SK-N-SH (cell line): Measurements from ENCODE around the gene SELENOH. TPM values are rescaled to one million over a fixed set of nuclear protein-coding genes. Genes with fewer than 3 reads are reported as not detected.

Experiments used
- CTCF ChIA-PET: fragments of 300-600, 350-600 bp; formaldehyde crosslinking; extraction: SDS; loops from one replicate; lab custom pipeline; 2021; lab: Yijun Ruan, JAX
- POLR2A ChIA-PET: fragments of 350-600 bp; sonication (Branson Sonifier 250); formaldehyde crosslinking; extraction: SDS; loops from one replicate; lab custom pipeline; 2020; ENCODE audit warnings: antibody characterized with exemption, inconsistent platforms; lab: Yijun Ruan, JAX
- DNase-seq: peaks from one replicate; pipeline ENCODE4 v3.0.0; 2012
- H2AFZ ChIP-seq: fragments of 200-600 bp; sonication (generic); 2 replicates; pipeline ENCODE4 v1.8.1; 2016; ENCODE audit warnings: antibody characterized with exemption, mild to moderate bottlenecking, low read depth
- H3F3A ChIP-seq: fragments of 200-600 bp; sonication (generic); replicated peaks from 2 replicates; pipeline ENCODE3; 2016; ENCODE audit warnings: antibody characterized with exemption, mild to moderate bottlenecking; ENCODE audit not compliant: insufficient read depth
- H3K27ac ChIP-seq, 2 experiments: fragments of 200-500 bp in 1 of 2; fragments of 200-600 bp in 1 of 2; sonication (Bioruptor generic) in 1 of 2; sonication (generic), shearing (Covaris generic) in 1 of 2; 2 replicates each; pipeline versions ENCODE4 v1.5.1 to v1.6.1; 2014 to 2016; ENCODE audit warnings: low read depth in 2 of 2, inconsistent platforms in 1 of 2, low read length in 1 of 2, mild to moderate bottlenecking in 1 of 2, mixed read lengths in 1 of 2
- H3K27me3 ChIP-seq: fragments of 200-600 bp; sonication (generic), shearing (Covaris generic); 2 replicates; pipeline ENCODE4 v1.6.1; 2016; ENCODE audit warnings: mixed run types; ENCODE audit not compliant: insufficient read depth
- H3K36me3 ChIP-seq, 2 experiments: fragments of 200-500 bp in 1 of 2; fragments of 200-600 bp in 1 of 2; sonication (Bioruptor generic) in 1 of 2; sonication (generic) in 1 of 2; replicated peaks in 1 of 2; 2 replicates each; pipeline versions ENCODE3 to v1.5.1; 2014 to 2016; ENCODE audit warnings: low read length in 1 of 2, mild to moderate bottlenecking in 1 of 2; ENCODE audit not compliant: insufficient read depth in 2 of 2, control insufficient read depth in 1 of 2
- H3K4me1 ChIP-seq, 2 experiments: fragments of 200-500 bp in 1 of 2; fragments of 200-600 bp in 1 of 2; sonication (Bioruptor generic) in 1 of 2; sonication (generic), shearing (Covaris generic) in 1 of 2; 2 replicates each; pipeline versions ENCODE4 v1.5.1 to v1.6.1; 2014 to 2016; ENCODE audit warnings: low read depth in 1 of 2, low read length in 1 of 2, mixed run types in 1 of 2; ENCODE audit not compliant: insufficient read depth in 2 of 2, control insufficient read depth in 1 of 2
- H3K4me2 ChIP-seq: fragments of 200-600 bp; sonication (generic), shearing (Covaris generic); 2 replicates; pipeline ENCODE4 v1.6.1; 2017; ENCODE audit warnings: mixed run types
- H3K4me3 ChIP-seq, 2 experiments: fragments of 200-500 bp in 1 of 2; fragments of 200-600 bp in 1 of 2; sonication (Bioruptor generic) in 1 of 2; sonication (generic), shearing (Covaris generic) in 1 of 2; 2 replicates each; pipeline versions ENCODE4 v1.5.1 to v1.8.1; 2014 to 2016; ENCODE audit warnings: low read depth in 2 of 2, inconsistent platforms in 1 of 2, low read length in 1 of 2, mild to moderate bottlenecking in 1 of 2, mixed read lengths in 1 of 2, moderate library complexity in 1 of 2
- H3K79me2 ChIP-seq: fragments of 200-600 bp; sonication (generic); 2 replicates; pipeline ENCODE4 v1.8.1; 2017; ENCODE audit warnings: mild to moderate bottlenecking; ENCODE audit not compliant: insufficient read depth
- H3K9ac ChIP-seq: fragments of 200-600 bp; sonication (generic); 2 replicates; pipeline ENCODE4 v1.6.1; 2017; ENCODE audit warnings: mixed run types
- H3K9me2 ChIP-seq: fragments of 200-600 bp; sonication (generic); 2 replicates; pipeline ENCODE4 v1.6.1; 2017; ENCODE audit warnings: mixed run types
- H3K9me3 ChIP-seq: fragments of 200-600 bp; sonication (generic); 2 replicates; pipeline ENCODE4 v1.6.1; 2017; ENCODE audit warnings: mixed run types, mild to moderate bottlenecking, moderate library complexity
- H4K20me1 ChIP-seq: fragments of 200-600 bp; sonication (generic); 2 replicates; pipeline ENCODE4 v1.6.1; 2017; ENCODE audit warnings: mild to moderate bottlenecking, mixed run types; ENCODE audit not compliant: insufficient read depth
- CTCF ChIP-seq: fragments of 200-600 bp; sonication (generic); IDR thresholded peaks from 2 replicates; pipeline ENCODE4 v1.6.1; 2017; ENCODE audit warnings: antibody characterized with exemption, mild to moderate bottlenecking, moderate library complexity
- ELF1 ChIP-seq: IDR thresholded peaks from 2 replicates; pipeline ENCODE4 v1.4.0; 2012
- EP300 ChIP-seq, 2 experiments: IDR thresholded peaks; 2 replicates each; pipeline versions ENCODE4 v1.4.0 to v1.6.1; 2012; ENCODE audit warnings: borderline replicate concordance in 1 of 2, low read depth in 1 of 2, low read length in 1 of 2
- FOSL2 ChIP-seq: IDR thresholded peaks from 2 replicates; pipeline ENCODE4 v1.4.0; 2012; ENCODE audit warnings: low read depth, mild to moderate bottlenecking, moderate library complexity, borderline replicate concordance
- JUND ChIP-seq: IDR thresholded peaks from 2 replicates; pipeline ENCODE4 v1.4.0; 2012
- MAX ChIP-seq: IDR thresholded peaks from 2 replicates; pipeline ENCODE4 v1.4.0; 2012; ENCODE audit warnings: low read depth
- MEF2A ChIP-seq: IDR thresholded peaks from 2 replicates; pipeline ENCODE4 v1.4.0; 2012; ENCODE audit warnings: low read depth, borderline replicate concordance
- MXI1 ChIP-seq: IDR thresholded peaks from 2 replicates; pipeline ENCODE4 v1.6.1; 2012; ENCODE audit warnings: mild to moderate bottlenecking, low read depth, low read length, improper control_type of control experiment
- NFIC ChIP-seq: IDR thresholded peaks from 2 replicates; pipeline ENCODE4 v1.4.0; 2012; ENCODE audit warnings: borderline replicate concordance
- NRF1 ChIP-seq: IDR thresholded peaks from 2 replicates; pipeline ENCODE4 v1.6.1; 2012; ENCODE audit warnings: low read depth, mild to moderate bottlenecking, low read length
- PBX3 ChIP-seq: IDR thresholded peaks from 2 replicates; pipeline ENCODE4; 2012
- RFX5 ChIP-seq: IDR thresholded peaks from 2 replicates; pipeline ENCODE4 v1.6.1; 2012; ENCODE audit warnings: mild to moderate bottlenecking, improper control_type of control experiment, low read length
- RXRA ChIP-seq: IDR thresholded peaks from 2 replicates; pipeline ENCODE4 v1.4.0; 2012; ENCODE audit warnings: low read depth, mild to moderate bottlenecking, borderline replicate concordance
- TAF1 ChIP-seq: IDR thresholded peaks from 2 replicates; pipeline ENCODE4 v1.6.1; 2012; ENCODE audit warnings: low read depth, mild to moderate bottlenecking, low read length, moderate library complexity, borderline replicate concordance
- USF1 ChIP-seq: IDR thresholded peaks from 2 replicates; pipeline ENCODE4 v1.4.0; 2012; ENCODE audit warnings: low read depth, borderline replicate concordance
- YY1 ChIP-seq: IDR thresholded peaks from 2 replicates; pipeline ENCODE4 v1.4.0; 2012; ENCODE audit warnings: low read depth, mild to moderate bottlenecking
- ZBTB33 ChIP-seq: IDR thresholded peaks from 2 replicates; pipeline ENCODE4 v1.4.0; 2012; ENCODE audit warnings: low read depth, borderline replicate concordance
- WGBS: methylation state at CpG from one replicate; pipeline ENCODE4 v1.1.6; 2017; ENCODE audit warnings: low lambda C conversion rate; 5-methylcytosine and 5-hydroxymethylcytosine counted together
- polyA plus RNA-seq, 3 experiments: library from polyadenylated mRNA; depleted of rRNA; stranded (reverse); fragments of >200 nt; gene quantifications; 2 replicates each; pipeline ENCODE4 v1.2.3, GENCODE V29; 2012

Gene SELENOH
- polyA plus RNA-seq, 1 of the 3 experiments (the other 2 are of a cell fraction) = 333 TPM

GRCh38 chr11:57742087-57742452, 779 bp downstream of the SELENOH start:
- peaks cover 30 to 58% of the 10 kb centered on the region in 2 experiments for H3K36me3 ChIP-seq
- ChIA-PET CTCF (interaction anchor here (0.7 to 13.2 kb wide), 4 partner anchors 14 to 60 kb away, joined by 3 to 142 read pairs (median 6); partner anchors contain the start of gene CTNND1), POLR2A (interaction anchor here (0.5 to 1.6 kb wide), 7 partner anchors 12 to 444 kb away, joined by 3 to 17 read pairs (median 5); partner anchors contain the start of genes CTNND1, MED19 and TMX2)
- H3K27me3 ChIP-seq = no peaks in the 10 kb centered on the region
- H3K4me3 ChIP-seq = peak overlapping the region; percentile 90 to 98
- TF ChIP-seq MXI1 (no peak), ZBTB33 (no peak), USF1 (no peak), RFX5 (no peak), NFIC (no peak), EP300 (IDR thresholded peaks at IDR 0.05; ENCODE audit: borderline replicate concordance in 1 of 2, low read depth in 1 of 2, low read length in 1 of 2) (no peak), RXRA (no peak), TAF1 (no peak), ELF1 (no peak), YY1 (no peak), JUND (no peak), MEF2A (no peak), PBX3 (no peak)
- DNase-seq = no peak
- peaks cover 17% of the 10 kb centered on the region for H3F3A ChIP-seq
- H3K9ac ChIP-seq = peak overlapping the region; percentile 95
- H3K4me2 ChIP-seq = peak overlapping the region; percentile 97
- H3K79me2 ChIP-seq = peaks cover 30% of the 10 kb centered on the region
- no peaks in the 10 kb centered on the region for H3K9me2 ChIP-seq
- no peaks in the 10 kb centered on the region for H4K20me1 ChIP-seq
- peaks cover 0 to 7% of the 10 kb centered on the region in 2 experiments; a peak in 3 of 4 replicates for H3K4me1 ChIP-seq
- peak overlapping the region; percentile 54; the same call in 1 of the 2 replicates for H2AFZ ChIP-seq
- no peaks in the 10 kb centered on the region for H3K9me3 ChIP-seq
- 0% methylated on average over 10 of the region's 10 CpGs for WGBS
- H3K27ac ChIP-seq = peak overlapping the region; percentile 85 to 88

GRCh38 chr11:57744357-57744756, 3.1 kb downstream of the SELENOH start:
- WGBS = 80% methylated on average over 1 of the region's 2 CpGs
- H3K27ac ChIP-seq = no peak overlapping the region
- H3K9me3 ChIP-seq = no peaks in the 10 kb centered on the region
- H3K4me2 ChIP-seq = no peak overlapping the region
- H3K4me3 ChIP-seq = no peak overlapping the region
- no peak for TF ChIP-seq RFX5
- TF ChIP-seq EP300 (IDR thresholded peaks at IDR 0.05; ENCODE audit: borderline replicate concordance in 1 of 2, low read depth in 1 of 2, low read length in 1 of 2) = no peak
- no peak for TF ChIP-seq CTCF
- TF ChIP-seq NFIC = no peak
- TF ChIP-seq FOSL2 = no peak
- no peak for TF ChIP-seq JUND
- no peak for TF ChIP-seq MXI1
- TF ChIP-seq ZBTB33 = no peak
- TF ChIP-seq NRF1 = no peak
- TF ChIP-seq MAX = no peak
- H3F3A ChIP-seq = peaks cover 23% of the 10 kb centered on the region
- no peak for DNase-seq
- H3K79me2 ChIP-seq = peaks cover 23% of the 10 kb centered on the region
- H3K36me3 ChIP-seq = peaks cover 22 to 40% of the 10 kb centered on the region in 2 experiments
- H3K4me1 ChIP-seq = peaks cover 0 to 7% of the 10 kb centered on the region in 2 experiments; a peak in 3 of 4 replicates
- no peak overlapping the region for H3K9ac ChIP-seq
- ChIA-PET POLR2A (no interaction called here), CTCF (interaction anchor here (0.6 to 13.2 kb wide), 3 partner anchors 11 to 57 kb away, joined by 3 to 142 read pairs (median 3); no protein-coding TSS in a partner anchor)
- no peak overlapping the region for H2AFZ ChIP-seq
- no peaks in the 10 kb centered on the region for H3K27me3 ChIP-seq
- no peaks in the 10 kb centered on the region for H4K20me1 ChIP-seq
- no peaks in the 10 kb centered on the region for H3K9me2 ChIP-seq
